AG09319 (cell line): ENCODE results near the gene LAMA2.

Source experiments
- DNase-seq: peaks from one replicate; pipeline ENCODE4 v3.0.0-alpha.2; 2010; ENCODE audit warnings: low read depth; ENCODE audit errors: extremely low read depth
- TF ChIP-seq, protein P1 (sequence below): IDR thresholded peaks from 2 replicates; pipeline ENCODE4 v1.5.1; 2011; ENCODE audit warnings: low read depth, mild to moderate bottlenecking, inconsistent platforms, low read length, moderate library complexity

Gene LAMA2

GRCh38 chr6:129098061-129098553 is 215.2 kb downstream of the LAMA2 start:
- TF ChIP-seq, protein P1, sequence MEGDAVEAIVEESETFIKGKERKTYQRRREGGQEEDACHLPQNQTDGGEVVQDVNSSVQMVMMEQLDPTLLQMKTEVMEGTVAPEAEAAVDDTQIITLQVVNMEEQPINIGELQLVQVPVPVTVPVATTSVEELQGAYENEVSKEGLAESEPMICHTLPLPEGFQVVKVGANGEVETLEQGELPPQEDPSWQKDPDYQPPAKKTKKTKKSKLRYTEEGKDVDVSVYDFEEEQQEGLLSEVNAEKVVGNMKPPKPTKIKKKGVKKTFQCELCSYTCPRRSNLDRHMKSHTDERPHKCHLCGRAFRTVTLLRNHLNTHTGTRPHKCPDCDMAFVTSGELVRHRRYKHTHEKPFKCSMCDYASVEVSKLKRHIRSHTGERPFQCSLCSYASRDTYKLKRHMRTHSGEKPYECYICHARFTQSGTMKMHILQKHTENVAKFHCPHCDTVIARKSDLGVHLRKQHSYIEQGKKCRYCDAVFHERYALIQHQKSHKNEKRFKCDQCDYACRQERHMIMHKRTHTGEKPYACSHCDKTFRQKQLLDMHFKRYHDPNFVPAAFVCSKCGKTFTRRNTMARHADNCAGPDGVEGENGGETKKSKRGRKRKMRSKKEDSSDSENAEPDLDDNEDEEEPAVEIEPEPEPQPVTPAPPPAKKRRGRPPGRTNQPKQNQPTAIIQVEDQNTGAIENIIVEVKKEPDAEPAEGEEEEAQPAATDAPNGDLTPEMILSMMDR: no peak

DNA sequence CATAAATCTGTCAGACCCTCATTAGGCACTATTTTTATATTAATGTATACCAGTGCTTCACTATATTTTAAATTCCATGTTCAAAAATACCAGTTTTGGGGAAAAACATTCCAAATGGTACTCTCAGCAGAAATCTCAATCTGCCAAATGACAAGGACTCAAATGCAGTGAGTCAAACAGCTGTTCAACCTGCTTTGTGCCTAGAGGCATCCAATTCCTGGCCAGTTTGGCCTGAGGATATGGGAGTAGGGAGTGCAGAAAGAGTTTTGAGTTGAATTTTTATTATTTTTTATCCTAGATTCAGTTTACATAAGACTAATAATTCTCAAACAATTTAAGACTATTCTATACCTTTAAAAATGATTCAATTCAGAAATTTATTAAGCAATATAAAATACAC is 216.8 kb downstream of the LAMA2 start:
- DNase-seq: no peak
- TF ChIP-seq, protein P1: no peak

More at GRCh38 chr6:129098061-129098553, 215.2 kb downstream of the LAMA2 start:
- DNase-seq: no peak

- TF ChIP-seq, protein P1: no peak
- DNase-seq: no peak
These were observed 217.2 kb downstream of the LAMA2 start for GRCh38 chr6:129100164-129100563.

DNA sequence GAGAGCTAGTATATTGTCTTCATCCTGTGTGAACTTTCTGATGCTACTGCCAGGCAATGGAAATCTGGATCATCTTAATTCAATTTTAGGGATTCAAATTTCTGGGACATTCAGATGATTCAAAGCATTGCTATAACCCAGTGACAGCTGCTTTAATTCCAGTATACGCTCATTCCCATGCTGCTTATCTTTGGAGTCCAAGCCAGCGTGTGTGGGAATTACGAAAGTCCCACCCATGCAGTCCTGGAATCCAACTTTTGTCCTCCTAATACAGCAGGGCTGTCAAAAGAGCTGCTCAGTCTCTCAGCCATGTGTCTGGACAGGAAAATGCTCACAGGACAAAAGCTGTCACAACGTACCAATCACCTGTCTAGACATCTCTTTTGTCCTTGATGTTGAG is 219.8 kb downstream of the LAMA2 start:
- DNase-seq: no peak
- TF ChIP-seq, protein P1: no peak

GRCh38 chr6:129104131-129104530 is 221.2 kb downstream of the LAMA2 start:
- no peak for DNase-seq
- TF ChIP-seq, protein P1: no peak

- TF ChIP-seq, protein P1: no peak
- no peak for DNase-seq
These were observed 221.6 kb downstream of the LAMA2 start for GRCh38 chr6:129104560-129104959.

GRCh38 chr6:129105035-129105434 is 222.1 kb downstream of the LAMA2 start:
- TF ChIP-seq, protein P1: no peak
- no peak for DNase-seq
